GM23338 (cell line): Measurements from ENCODE around the gene INPP5K. TPM values are rescaled to one million over a fixed set of nuclear protein-coding genes. Genes with fewer than 3 reads are reported as not detected.

ENCODE experiments used
- ATAC-seq: fragments of 200-7000 bp; cut with Tn5 transposase; 3 replicates; pipeline ENCODE4 v1.9.1; 2020
- DNase-seq: peaks from one replicate; pipeline ENCODE4 v3.0.0-alpha.2; 2015; ENCODE audit warnings: low spot score
- H2AFZ ChIP-seq: fragments of 200-600 bp; sonication (generic); 2 replicates; pipeline ENCODE4 v1.8.0; 2016; ENCODE audit warnings: antibody characterized with exemption, mild to moderate bottlenecking, moderate library complexity
- H3F3A ChIP-seq: fragments of 200-600 bp; sonication (generic); replicated peaks from 2 replicates; pipeline ENCODE4 v1.8.0; 2017; ENCODE audit warnings: antibody characterized with exemption, mixed run types, low read depth
- H3K27ac ChIP-seq: fragments of 200-600 bp; sonication (generic); 2 replicates; pipeline ENCODE4 v1.6.1; 2016; ENCODE audit warnings: low read depth
- H3K27me3 ChIP-seq: fragments of 200-600 bp; sonication (generic); 2 replicates; pipeline ENCODE4 v1.8.0; 2016; ENCODE audit warnings: mild to moderate bottlenecking, mixed run types, moderate library complexity; ENCODE audit not compliant: insufficient read depth
- H3K36me3 ChIP-seq: fragments of 200-600 bp; sonication (generic); 2 replicates; pipeline ENCODE4 v1.8.0; 2016; ENCODE audit warnings: mild to moderate bottlenecking; ENCODE audit not compliant: insufficient read depth
- H3K4me1 ChIP-seq: fragments of 200-600 bp; sonication (generic); 2 replicates; pipeline ENCODE4 v1.8.0; 2016; ENCODE audit warnings: mild to moderate bottlenecking, moderate library complexity; ENCODE audit not compliant: insufficient read depth
- H3K4me2 ChIP-seq: fragments of 200-600 bp; sonication (generic); 2 replicates; pipeline ENCODE4 v1.7.1; 2017; ENCODE audit warnings: mixed run types
- H3K4me3 ChIP-seq: fragments of 200-600 bp; sonication (generic); 2 replicates; pipeline ENCODE4 v1.6.1; 2016; ENCODE audit warnings: mixed run types
- H3K79me2 ChIP-seq: fragments of 200-600 bp; sonication (generic); replicated peaks from 2 replicates; pipeline ENCODE4 v1.8.0; 2017; ENCODE audit warnings: mild to moderate bottlenecking; ENCODE audit not compliant: insufficient read depth
- H3K9me2 ChIP-seq: fragments of 200-600 bp; sonication (generic); 2 replicates; pipeline ENCODE4 v1.8.0; 2017; ENCODE audit not compliant: insufficient read depth
- H4K20me1 ChIP-seq: fragments of 200-600 bp; sonication (generic); replicated peaks from 2 replicates; pipeline ENCODE4 v1.8.0; 2017; ENCODE audit warnings: mild to moderate bottlenecking; ENCODE audit not compliant: insufficient read depth
- H3K27ac Mint-ChIP-seq: 2 replicates; pipeline ENCODE4 v1.8.0; 2020; ENCODE audit warnings: inconsistent platforms, mild to moderate bottlenecking, moderate library complexity, mixed read lengths
- H3K27me3 Mint-ChIP-seq: 3 replicates; pipeline ENCODE4 v1.8.0; 2022; ENCODE audit warnings: low read depth, mild to moderate bottlenecking, moderate library complexity, mixed read lengths, inconsistent platforms; ENCODE audit not compliant: insufficient read depth, poor library complexity
- H3K36me3 Mint-ChIP-seq: 3 replicates; pipeline ENCODE4 v1.8.0; 2021; ENCODE audit warnings: low read depth, mild to moderate bottlenecking, inconsistent platforms, moderate library complexity, mixed read lengths
- H3K4me1 Mint-ChIP-seq: 3 replicates; pipeline ENCODE4 v1.8.0; 2020; ENCODE audit warnings: mild to moderate bottlenecking, inconsistent platforms, mixed read lengths
- H3K4me3 Mint-ChIP-seq: 3 replicates; pipeline ENCODE4 v1.8.0; 2021; ENCODE audit warnings: moderate library complexity, mild to moderate bottlenecking, inconsistent platforms, mixed read lengths
- H3K9me3 Mint-ChIP-seq: 3 replicates; pipeline ENCODE4 v1.8.0; 2020; ENCODE audit warnings: moderate library complexity, mild to moderate bottlenecking, inconsistent platforms, mixed read lengths
- CREB1 ChIP-seq: fragments of 250-450 bp; sonication (Bioruptor Pico); IDR thresholded peaks from 2 replicates; pipeline ENCODE4 v1.5.0; 2020; ENCODE audit warnings: low read depth, mild to moderate bottlenecking, moderate library complexity
- CTCF ChIP-seq, 2 experiments: fragments of 200-600 bp in 1 of 2; sonication (generic) in 1 of 2; conservative IDR thresholded peaks; 2 replicates each; pipeline versions ENCODE4 v1.5.1 to v1.6.1; 2016 to 2017; ENCODE audit warnings: antibody characterized with exemption in 2 of 2, low read depth in 2 of 2, mild to moderate bottlenecking in 2 of 2, moderate library complexity in 1 of 2
- ETS1 ChIP-seq: IDR thresholded peaks from 2 replicates; pipeline ENCODE4 v1.6.1; 2016; ENCODE audit warnings: antibody characterized with exemption
- EZH2phosphoT487 ChIP-seq: fragments of 200-600 bp; sonication (generic); IDR thresholded peaks from one replicate; pipeline ENCODE4 v1.8.1; 2018; ENCODE audit warnings: antibody characterized with exemption; ENCODE audit not compliant: unreplicated experiment
- NANOG ChIP-seq: IDR thresholded peaks from 2 replicates; pipeline ENCODE4 v1.6.1; 2016; ENCODE audit warnings: antibody characterized with exemption, borderline replicate concordance
- POLR2AphosphoS5 ChIP-seq: IDR thresholded peaks from 2 replicates; pipeline ENCODE4 v1.6.1; 2016; ENCODE audit warnings: antibody characterized with exemption, low read depth
- REST ChIP-seq: IDR thresholded peaks from one replicate; pipeline ENCODE4 v1.6.1; 2018; ENCODE audit warnings: antibody characterized with exemption; ENCODE audit not compliant: unreplicated experiment
- STAT1 ChIP-seq: IDR thresholded peaks from one replicate; pipeline ENCODE4 v1.6.1; 2016; ENCODE audit warnings: antibody characterized with exemption; ENCODE audit not compliant: unreplicated experiment
- ZNF331 ChIP-seq: fragments of 250-450 bp; sonication (Bioruptor Pico); IDR thresholded peaks from 2 replicates; pipeline ENCODE4 v1.5.0; 2020; ENCODE audit warnings: low read depth, mild to moderate bottlenecking, moderate library complexity
- polyA plus RNA-seq: library from polyadenylated mRNA; unstranded; fragments of >200 nt; fragmentation: Nextera tagmentation; extraction: Ambion mirVana; gene quantifications from 2 replicates; pipeline ENCODE4 v1.2.1, GENCODE V29; 2016
- total RNA-seq: library from RNA; depleted of rRNA; stranded (reverse); fragments of >200 nt; shearing (Covaris generic); gene quantifications from 2 replicates; pipeline ENCODE4 v1.2.3, GENCODE V29; 2014

Gene INPP5K
- total and polyA plus RNA-seq, 2 experiments from 2014 or later: 8.4 to 29.7 TPM

GRCh38 chr17:1559047-1560043, 42.9 kb upstream of the INPP5K start:
- no peaks in the 10 kb centered on the region for H3F3A ChIP-seq
- TF ChIP-seq REST: no peak
- TF ChIP-seq POLR2AphosphoS5: no peak
- TF ChIP-seq CTCF (conservative IDR thresholded peaks at IDR 0.05; ENCODE audit: low read depth in 2 of 2): no peak
- TF ChIP-seq STAT1: no peak
- no peak for TF ChIP-seq NANOG
- TF ChIP-seq CREB1: no peak
- no peak for TF ChIP-seq EZH2phosphoT487
- TF ChIP-seq ZNF331 (CRISPR knock-in tag): no peak
- no peak for TF ChIP-seq ETS1
- Mint-ChIP-seq H3K4me3 (no peak overlapping the region), H3K27ac (no peak overlapping the region), H3K27me3 (peaks cover 24% of the 10 kb centered on the region), H3K36me3 (peaks cover 8% of the 10 kb centered on the region), H3K4me1 (peaks cover 31% of the 10 kb centered on the region), H3K9me3 (peaks cover 6% of the 10 kb centered on the region; the same call in 2 of the 3 replicates)
- no peak overlapping the region for H3K4me2 ChIP-seq
- H3K4me1 ChIP-seq: peaks cover 12% of the 10 kb centered on the region; the same call in 1 of the 2 replicates
- DNase-seq (no peak), ATAC-seq (no peak)
- H3K79me2 ChIP-seq: peaks cover 56% of the 10 kb centered on the region
- H4K20me1 ChIP-seq: peaks cover 45% of the 10 kb centered on the region
- H3K4me3 ChIP-seq: no peak overlapping the region
- H3K27ac ChIP-seq: no peak overlapping the region
- no peak overlapping the region for H2AFZ ChIP-seq
- H3K27me3 ChIP-seq: no peaks in the 10 kb centered on the region
- H3K36me3 ChIP-seq: no peaks in the 10 kb centered on the region
- no peaks in the 10 kb centered on the region for H3K9me2 ChIP-seq
